Measurements from ENCODE around the gene ZPBP2. TPM values are rescaled to one million over a fixed set of nuclear protein-coding genes. Genes with fewer than 3 reads are reported as not detected.
"Not testable (repeated sequence)": the region's sequence is repeated elsewhere in the genome, so short reads cannot be mapped to it uniquely, and the experiment has no call there.

Gene ZPBP2
- total RNA-seq, 1 experiment from 2014 or later, result not detected

GRCh38 chr17:39852239-39852638, 15.8 kb upstream of the ZPBP2 start:
- H2AFZ ChIP-seq (ENCODE audit: low read length), result no peak overlapping the region
- H3K9me3 ChIP-seq (ENCODE audit: low read length), result no peaks in the 10 kb centered on the region
- H3F3A ChIP-seq (ENCODE audit: low read length, unreplicated experiment), result no peaks in the 10 kb centered on the region
- CTCF ChIA-PET, result no interaction called here
- H3K27me3 ChIP-seq (ENCODE audit: low read length), result 0 out of 2 replicates have a peak, but pooled peaks cover 3% of the 10 kb centered on the region
- ATAC-seq (no peak), DNase-seq (no peak)
- intact Hi-C loops (cut with micrococcal nuclease), result no loop called here
- no peaks in the 10 kb centered on the region for H3K79me2 ChIP-seq (ENCODE audit: low read length)
- H4K20me1 ChIP-seq (ENCODE audit: low read length), result no peaks in the 10 kb centered on the region
- BruUV-seq (replicated peaks), result no TSS peak
- no peak for TF ChIP-seq EZH2phosphoT487 (IDR thresholded peaks at IDR 0.05; ENCODE audit: borderline replicate concordance, low read length)
- no peak for TF ChIP-seq CTCF (conservative IDR thresholded peaks at IDR 0.05; ENCODE audit: low read depth, low read length)
- TF ChIP-seq EZH2 (IDR thresholded peaks at IDR 0.05; ENCODE audit: low read length, unreplicated experiment), result no peak
- no peak overlapping the region for H3K4me3 ChIP-seq (ENCODE audit: low read length)
- H3K9ac ChIP-seq (ENCODE audit: low read length), result no peak overlapping the region
- no peaks in the 10 kb centered on the region for H3K9me2 ChIP-seq (replicated peaks; ENCODE audit: low read length)
- H3K4me1 ChIP-seq (ENCODE audit: insufficient read depth, low read length), result no peaks in the 10 kb centered on the region
- H3K4me2 ChIP-seq (ENCODE audit: low read length), result no peak overlapping the region
- H3K36me3 ChIP-seq (ENCODE audit: low read depth, low read length), result no peaks in the 10 kb centered on the region
- no peak overlapping the region for H3K27ac ChIP-seq (ENCODE audit: low read length)
- POLR2A ChIA-PET (ENCODE audit: unreplicated experiment), result no interaction called here

- Histone ChIP-seq H3K9me3 (ENCODE audit: low read length) (no peaks in the 10 kb centered on the region), H2AFZ (ENCODE audit: low read length) (no peak overlapping the region), H3K4me2 (ENCODE audit: low read length) (no peak overlapping the region), H3K4me1 (ENCODE audit: insufficient read depth, low read length) (no peaks in the 10 kb centered on the region), H3K9me2 (replicated peaks; ENCODE audit: low read length) (no peaks in the 10 kb centered on the region), H4K20me1 (ENCODE audit: low read length) (no peaks in the 10 kb centered on the region), H3K27me3 (ENCODE audit: low read length) (no peaks in the 10 kb centered on the region), H3K9ac (ENCODE audit: low read length) (no peak overlapping the region), H3K4me3 (ENCODE audit: low read length) (no peak overlapping the region), H3K27ac (ENCODE audit: low read length) (no peak overlapping the region), H3F3A (ENCODE audit: low read length, unreplicated experiment) (no peaks in the 10 kb centered on the region), H3K79me2 (ENCODE audit: low read length) (no peaks in the 10 kb centered on the region), H3K36me3 (ENCODE audit: low read depth, low read length) (no peaks in the 10 kb centered on the region)
- no peak for ATAC-seq
- ChIA-PET POLR2A (ENCODE audit: unreplicated experiment) (no interaction called here), CTCF (no interaction called here)
- no TSS peak for BruUV-seq (replicated peaks)
- intact Hi-C loops (cut with micrococcal nuclease), result no loop called here
- no peak for TF ChIP-seq EZH2 (IDR thresholded peaks at IDR 0.05; ENCODE audit: low read length, unreplicated experiment)
- no peak for TF ChIP-seq CTCF (conservative IDR thresholded peaks at IDR 0.05; ENCODE audit: low read depth, low read length)
- TF ChIP-seq EZH2phosphoT487 (IDR thresholded peaks at IDR 0.05; ENCODE audit: borderline replicate concordance, low read length), result no peak
- DNase-seq, result no peak
Measured at GRCh38 chr17:39854909-39855308, 13.1 kb upstream of the ZPBP2 start.

GRCh38 chr17:39855911-39856649, 11.9 kb upstream of the ZPBP2 start:
- H3K9me3 ChIP-seq (ENCODE audit: low read length); H3K4me3 ChIP-seq (ENCODE audit: low read length); H3K36me3 ChIP-seq (ENCODE audit: low read depth, low read length); POLR2A ChIA-PET (ENCODE audit: unreplicated experiment); BruUV-seq (replicated peaks); H3F3A ChIP-seq (ENCODE audit: low read length, unreplicated experiment); H4K20me1 ChIP-seq (ENCODE audit: low read length); H3K27ac ChIP-seq (ENCODE audit: low read length); H3K79me2 ChIP-seq (ENCODE audit: low read length); H2AFZ ChIP-seq (ENCODE audit: low read length); ATAC-seq; H3K27me3 ChIP-seq (ENCODE audit: low read length); H3K9ac ChIP-seq (ENCODE audit: low read length); H3K4me2 ChIP-seq (ENCODE audit: low read length); H3K4me1 ChIP-seq (ENCODE audit: insufficient read depth, low read length); CTCF ChIA-PET; DNase-seq; H3K9me2 ChIP-seq (replicated peaks; ENCODE audit: low read length); intact Hi-C loops (cut with micrococcal nuclease): not testable (repeated sequence)
